ENCODE data around the gene TSPAN14. TPM values are rescaled to one million over a fixed set of nuclear protein-coding genes. Genes with fewer than 3 reads are reported as not detected.

TSPAN14 gene
- polyA plus RNA-seq, 3 donors, result 123 to 160 (median 146) TPM

DNA sequence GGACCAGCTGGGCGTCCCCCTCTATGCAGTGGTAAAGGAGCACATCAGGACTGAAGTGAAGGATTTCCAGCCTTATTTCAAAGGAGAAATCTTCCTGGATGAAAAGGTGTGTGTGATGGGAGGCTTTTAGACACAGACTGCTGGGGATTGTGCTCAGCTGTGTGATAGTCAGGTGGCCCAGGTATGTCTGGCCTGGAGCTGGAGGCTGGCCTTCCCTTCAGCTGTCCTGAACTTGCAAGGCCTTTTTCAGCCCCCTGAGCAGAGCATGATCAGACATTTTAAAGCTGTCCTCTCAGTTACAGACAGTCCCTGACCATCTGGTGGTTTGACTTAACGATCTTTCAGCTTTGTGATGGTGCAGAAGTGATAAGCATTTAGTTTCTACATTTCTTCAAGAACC is 28.2 kb upstream of the TSPAN14 start:
- no peak for DNase-seq
- H3K27ac Mint-ChIP-seq, result peak overlapping the region in 1 of 7 donors; percentile 9
- TF ChIP-seq CTCF (IDR thresholded peaks at IDR 0.05), result no peak
- no peaks in the 10 kb centered on the region for H3K27me3 ChIP-seq (ENCODE audit: control insufficient read depth in 2 of 2, insufficient read depth in 2 of 2, low read length in 2 of 2)
- H3K4me3 Mint-ChIP-seq, result no peak overlapping the region
- H2AFZ ChIP-seq (ENCODE audit: insufficient read depth, low read depth, low read length, poor library complexity, severe bottlenecking), result no peak overlapping the region
- H3K36me3 ChIP-seq (replicated peaks in 1 of 2; ENCODE audit: control insufficient read depth in 1 of 2, insufficient read depth in 2 of 2, low read length in 2 of 2), result no peaks in the 10 kb centered on the region
- peaks cover 0 to 6% of the 10 kb centered on the region in 2 donors for H3K36me3 Mint-ChIP-seq
- 89% methylated on average over 1 of the region's 2 CpGs for WGBS (ENCODE audit: insufficient coverage)
- no peak overlapping the region for H3K4me2 ChIP-seq (replicated peaks; ENCODE audit: extremely low read depth, low read length, poor library complexity, severe bottlenecking)
- H3K9me3 ChIP-seq (replicated peaks in 1 of 2; ENCODE audit: control insufficient read depth in 1 of 2, insufficient read depth in 1 of 2, low read length in 2 of 2), result no peaks in the 10 kb centered on the region
- H3K79me2 ChIP-seq (ENCODE audit: insufficient read depth, low read length), result no peaks in the 10 kb centered on the region
- no peaks in the 10 kb centered on the region for H3K9me3 Mint-ChIP-seq
- H4K20me1 ChIP-seq (ENCODE audit: insufficient read depth, low read length), result no peaks in the 10 kb centered on the region
- intact Hi-C loops (cut with micrococcal nuclease), result no loop called here
- no peak overlapping the region for H3K4me3 ChIP-seq (replicated peaks in 1 of 3; ENCODE audit: low read depth in 2 of 3, low read length in 3 of 3)
- H3K27ac ChIP-seq (ENCODE audit: low read depth in 1 of 2, low read length in 2 of 2), result no peak overlapping the region
- no peak overlapping the region for H3K9ac ChIP-seq (ENCODE audit: insufficient read depth, low read length, poor library complexity, severe bottlenecking)
- peaks cover 19% of the 10 kb centered on the region for H3K4me1 Mint-ChIP-seq
- H3K27me3 Mint-ChIP-seq (ENCODE audit: low read depth in 3 of 3), result peaks cover 1 to 5% (median 2%) of the 10 kb centered on the region in 3 donors
- peaks cover 14 to 16% of the 10 kb centered on the region in 2 donors for H3K4me1 ChIP-seq (ENCODE audit: control insufficient read depth in 1 of 2, insufficient read depth in 2 of 2, low read length in 2 of 2)

GRCh38 chr10:80427541-80427940 is 26.6 kb upstream of the TSPAN14 start:
- Mint-ChIP-seq H3K27me3 (ENCODE audit: low read depth in 3 of 3) (peaks cover 1 to 4% (median 2%) of the 10 kb centered on the region in 3 donors), H3K9me3 (no peaks in the 10 kb centered on the region), H3K36me3 (peaks cover 0 to 6% of the 10 kb centered on the region in 2 donors), H3K4me3 (no peak overlapping the region), H3K4me1 (peaks cover 5% of the 10 kb centered on the region), H3K27ac (peak overlapping the region in 3 of 7 donors; percentile 12 to 54 (median 53))
- H4K20me1 ChIP-seq (ENCODE audit: insufficient read depth, low read length), result no peaks in the 10 kb centered on the region
- H3K9me3 ChIP-seq (replicated peaks in 1 of 2; ENCODE audit: control insufficient read depth in 1 of 2, insufficient read depth in 1 of 2, low read length in 2 of 2), result no peaks in the 10 kb centered on the region
- no peak overlapping the region for H2AFZ ChIP-seq (ENCODE audit: insufficient read depth, low read depth, low read length, poor library complexity, severe bottlenecking)
- no peak for TF ChIP-seq CTCF (IDR thresholded peaks at IDR 0.05)
- no peak overlapping the region for H3K4me3 ChIP-seq (replicated peaks in 1 of 3; ENCODE audit: low read depth in 2 of 3, low read length in 3 of 3)
- H3K9ac ChIP-seq (ENCODE audit: insufficient read depth, low read length, poor library complexity, severe bottlenecking), result no peak overlapping the region
- H3K4me2 ChIP-seq (replicated peaks; ENCODE audit: extremely low read depth, low read length, poor library complexity, severe bottlenecking), result no peak overlapping the region
- intact Hi-C loops (cut with micrococcal nuclease), result no loop called here
- no peaks in the 10 kb centered on the region for H3K36me3 ChIP-seq (replicated peaks in 1 of 2; ENCODE audit: control insufficient read depth in 1 of 2, insufficient read depth in 2 of 2, low read length in 2 of 2)
- peaks cover 3 to 5% of the 10 kb centered on the region in 2 donors for H3K4me1 ChIP-seq (ENCODE audit: control insufficient read depth in 1 of 2, insufficient read depth in 2 of 2, low read length in 2 of 2)
- H3K27me3 ChIP-seq (ENCODE audit: control insufficient read depth in 2 of 2, insufficient read depth in 2 of 2, low read length in 2 of 2), result no peaks in the 10 kb centered on the region
- no peaks in the 10 kb centered on the region for H3K79me2 ChIP-seq (ENCODE audit: insufficient read depth, low read length)
- 95% methylated on average over 2 of the region's 2 CpGs for WGBS (ENCODE audit: insufficient coverage)
- H3K27ac ChIP-seq (ENCODE audit: low read depth in 1 of 2, low read length in 2 of 2), result no peak overlapping the region
- DNase-seq, result no peak

Data from CD14-positive monocyte (primary cell).